C4-2B (cell line): ENCODE measurements around the gene NR5A2.

Source experiments
- H3K27ac ChIP-seq: fragments of 450-650 bp; 2 replicates; pipeline ENCODE4 v1.5.1; 2017
- ZFX ChIP-seq: fragments of 450-650 bp; IDR thresholded peaks from 2 replicates; pipeline ENCODE4 v1.6.1; 2017
- TF ChIP-seq, protein P1 (sequence below): fragments of 450-650 bp; conservative IDR thresholded peaks from 2 replicates; pipeline ENCODE4 v1.5.1; 2017; ENCODE audit warnings: mild to moderate bottlenecking

Gene NR5A2

DNA sequence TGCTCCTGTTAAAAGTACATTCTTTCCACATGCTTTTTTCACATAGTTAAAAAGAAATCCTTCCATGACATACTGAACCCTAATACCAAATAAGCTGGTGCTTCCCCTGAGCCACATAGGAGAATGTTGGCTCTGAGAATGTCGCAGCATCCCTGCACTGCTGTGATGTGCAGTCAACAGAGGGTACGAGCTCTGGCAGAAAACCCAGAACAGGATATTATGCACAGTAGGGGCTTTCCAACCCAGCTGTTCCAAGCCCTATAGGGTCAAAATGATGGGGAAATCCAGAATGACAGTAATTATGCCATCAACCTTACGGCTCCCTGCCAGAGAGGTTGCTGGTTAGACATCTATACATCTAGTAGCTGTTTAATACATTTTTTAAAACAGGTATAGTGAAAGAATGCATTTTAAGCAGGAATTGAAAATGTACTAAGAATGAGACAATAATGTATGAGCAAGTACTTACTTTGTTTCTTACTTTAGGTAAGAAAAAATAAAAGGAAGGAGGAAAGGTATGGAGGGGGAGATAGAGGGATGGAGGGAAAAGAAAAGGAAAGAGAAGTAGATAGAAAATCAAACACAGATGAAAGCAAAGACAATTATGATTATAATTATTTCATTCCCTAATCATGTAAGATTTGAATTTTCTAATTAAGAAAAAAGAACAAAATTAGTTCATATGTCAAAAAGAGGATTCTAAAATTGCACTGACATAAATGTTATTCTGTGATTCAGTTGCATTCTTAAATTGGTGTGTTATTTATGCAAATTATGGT lies 126.0 kb downstream of the NR5A2 start:
- H3K27ac ChIP-seq = no peak overlapping the region
- TF ChIP-seq ZFX = no peak
- TF ChIP-seq, protein P1, sequence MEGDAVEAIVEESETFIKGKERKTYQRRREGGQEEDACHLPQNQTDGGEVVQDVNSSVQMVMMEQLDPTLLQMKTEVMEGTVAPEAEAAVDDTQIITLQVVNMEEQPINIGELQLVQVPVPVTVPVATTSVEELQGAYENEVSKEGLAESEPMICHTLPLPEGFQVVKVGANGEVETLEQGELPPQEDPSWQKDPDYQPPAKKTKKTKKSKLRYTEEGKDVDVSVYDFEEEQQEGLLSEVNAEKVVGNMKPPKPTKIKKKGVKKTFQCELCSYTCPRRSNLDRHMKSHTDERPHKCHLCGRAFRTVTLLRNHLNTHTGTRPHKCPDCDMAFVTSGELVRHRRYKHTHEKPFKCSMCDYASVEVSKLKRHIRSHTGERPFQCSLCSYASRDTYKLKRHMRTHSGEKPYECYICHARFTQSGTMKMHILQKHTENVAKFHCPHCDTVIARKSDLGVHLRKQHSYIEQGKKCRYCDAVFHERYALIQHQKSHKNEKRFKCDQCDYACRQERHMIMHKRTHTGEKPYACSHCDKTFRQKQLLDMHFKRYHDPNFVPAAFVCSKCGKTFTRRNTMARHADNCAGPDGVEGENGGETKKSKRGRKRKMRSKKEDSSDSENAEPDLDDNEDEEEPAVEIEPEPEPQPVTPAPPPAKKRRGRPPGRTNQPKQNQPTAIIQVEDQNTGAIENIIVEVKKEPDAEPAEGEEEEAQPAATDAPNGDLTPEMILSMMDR = no peak

DNA sequence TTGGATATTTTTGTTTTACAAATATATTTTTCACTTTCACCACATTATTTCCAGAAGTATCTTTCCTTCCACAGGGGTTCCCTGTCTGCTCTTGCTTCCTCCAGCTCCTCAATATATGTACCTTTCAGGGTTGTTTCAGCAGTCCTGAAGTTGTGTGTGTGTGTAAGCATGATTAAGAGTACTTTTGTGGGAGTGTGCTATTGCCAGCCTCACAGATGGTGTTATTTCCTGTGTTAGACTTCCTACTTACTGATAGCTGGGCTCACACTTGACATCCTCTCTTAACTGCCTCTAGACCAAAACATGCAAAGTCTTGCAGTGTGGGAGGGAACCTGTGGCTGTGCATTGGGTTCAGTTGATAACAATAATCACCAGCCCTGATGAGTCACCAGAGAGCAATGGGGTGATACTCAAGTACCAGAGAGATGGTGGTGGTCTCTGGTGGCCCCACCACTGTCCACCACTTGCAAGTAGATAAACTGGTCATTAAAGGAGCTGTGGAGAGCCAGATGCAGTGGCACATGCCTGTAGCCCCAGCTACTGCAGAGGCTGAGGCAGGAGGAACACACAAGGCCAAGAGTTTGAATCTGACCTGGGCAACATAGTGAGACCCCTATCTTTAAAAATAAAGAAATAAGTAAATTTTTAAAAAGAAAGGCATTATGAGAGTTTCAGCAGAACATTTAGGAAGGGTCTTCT lies 126.7 kb downstream of the NR5A2 start:
- H3K27ac ChIP-seq = no peak overlapping the region
- TF ChIP-seq, protein P1 = no peak
- TF ChIP-seq ZFX = no peak

DNA sequence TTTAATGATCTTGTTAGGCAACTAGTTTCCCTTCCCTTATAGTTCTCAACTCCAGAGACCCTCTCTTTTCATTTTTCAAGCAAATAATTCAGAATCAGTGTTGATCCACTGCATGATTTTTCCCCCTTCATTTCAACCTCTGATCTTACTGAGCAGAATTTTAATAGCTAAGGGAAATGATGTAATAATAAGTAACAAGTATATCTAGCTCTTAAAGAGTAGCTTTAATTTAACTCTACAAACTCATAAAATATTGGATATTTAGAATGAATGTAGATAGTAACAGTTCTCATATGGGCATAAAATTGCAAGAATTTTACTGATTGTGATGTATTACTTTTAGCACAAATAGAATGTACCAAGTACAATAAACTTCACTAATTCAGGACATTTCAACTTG lies 130.2 kb downstream of the NR5A2 start:
- TF ChIP-seq ZFX = no peak
- TF ChIP-seq, protein P1 = no peak
- H3K27ac ChIP-seq = no peak overlapping the region

DNA sequence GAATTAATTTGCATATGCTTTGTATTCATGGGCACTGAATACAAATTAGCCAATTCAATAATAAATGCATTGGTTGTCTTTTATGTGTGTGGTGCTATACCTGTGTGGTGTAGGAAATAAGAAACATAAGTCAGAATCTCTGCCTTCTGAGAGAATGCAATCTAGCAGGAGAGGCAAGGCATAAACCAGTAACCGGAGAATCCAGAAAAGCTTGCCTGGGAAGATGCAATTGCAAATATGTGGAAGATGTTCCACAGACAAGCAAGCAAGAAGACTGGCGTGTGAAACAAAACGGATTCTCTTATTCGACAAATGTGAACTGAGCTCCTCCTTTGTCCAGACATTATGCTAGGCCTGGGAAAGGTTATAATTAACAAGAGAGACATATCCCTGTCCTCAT lies 134.3 kb downstream of the NR5A2 start:
- H3K27ac ChIP-seq = no peak overlapping the region
- TF ChIP-seq, protein P1 = no peak
- no peak for TF ChIP-seq ZFX

DNA sequence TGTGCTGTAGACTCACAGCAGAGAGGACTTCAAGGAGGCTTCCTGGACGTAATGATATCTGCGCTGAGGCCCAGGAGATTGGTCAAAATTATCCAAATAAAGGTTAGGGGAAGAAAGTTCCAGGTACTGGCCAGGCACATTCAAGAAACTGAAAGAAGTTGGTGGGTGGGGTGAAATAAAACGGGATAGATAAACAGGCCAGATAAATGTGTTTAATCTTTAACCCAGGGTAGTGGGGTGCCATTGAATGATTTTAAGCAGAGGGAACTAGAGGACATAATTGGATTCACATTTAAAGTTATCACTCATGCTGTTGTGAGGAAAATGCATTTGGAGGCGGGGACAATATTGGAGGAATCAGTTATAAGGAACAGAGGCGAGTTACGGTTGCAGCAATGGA lies 134.7 kb downstream of the NR5A2 start:
- no peak overlapping the region for H3K27ac ChIP-seq
- no peak for TF ChIP-seq ZFX
- TF ChIP-seq, protein P1 = no peak

DNA sequence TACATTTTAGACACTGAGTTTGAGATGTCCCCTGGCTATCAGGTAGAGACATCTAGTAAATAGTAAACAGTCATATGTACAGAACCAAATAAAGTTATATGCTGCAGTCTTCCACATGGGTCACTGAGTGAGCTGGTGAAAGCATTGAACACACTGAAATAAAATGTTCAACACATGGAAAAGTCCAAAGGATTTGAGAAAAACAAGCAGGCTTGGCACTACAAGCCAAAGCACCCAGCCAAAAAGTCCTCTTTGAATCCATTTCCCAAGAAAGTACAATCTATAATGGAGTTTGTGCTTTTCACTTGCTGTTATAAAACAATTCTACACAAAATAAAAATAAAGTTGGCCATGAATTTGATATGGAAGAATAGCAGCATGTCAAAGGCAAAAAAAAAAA lies 135.4 kb downstream of the NR5A2 start:
- H3K27ac ChIP-seq = no peak overlapping the region
- TF ChIP-seq, protein P1 = no peak
- TF ChIP-seq ZFX = no peak

DNA sequence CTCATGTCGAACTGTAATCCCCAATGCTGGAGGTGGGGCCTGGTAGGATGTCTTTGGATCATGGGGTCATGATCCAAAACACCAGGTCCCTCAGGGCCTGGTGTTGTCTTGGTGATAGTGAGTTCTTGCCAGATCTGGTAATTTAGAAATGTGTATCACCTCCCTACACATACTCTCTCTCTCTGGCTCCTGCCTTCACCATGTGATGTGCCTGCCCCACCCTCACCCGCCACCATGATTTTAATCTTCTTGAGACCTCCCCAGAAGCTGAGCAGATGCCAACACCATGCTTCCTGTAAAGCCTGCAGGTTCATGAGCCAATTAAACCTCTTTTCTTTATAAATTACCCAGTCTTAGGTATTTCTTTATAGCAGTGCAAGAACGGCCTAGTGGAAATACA lies 136.4 kb downstream of the NR5A2 start:
- no peak overlapping the region for H3K27ac ChIP-seq
- TF ChIP-seq ZFX = no peak
- TF ChIP-seq, protein P1 = no peak
